ELF-1 (cell line): ENCODE measurements around the gene SMCO4.
"Not testable (repeated sequence)": the region's sequence is repeated elsewhere in the genome, so short reads cannot be mapped to it uniquely, and the experiment has no call there.

Experiments
- DNase-seq: peaks from one replicate; pipeline ENCODE4 v3.0.0-alpha.2; 2016; ENCODE audit warnings: low read depth, low spot score

Gene SMCO4

DNA sequence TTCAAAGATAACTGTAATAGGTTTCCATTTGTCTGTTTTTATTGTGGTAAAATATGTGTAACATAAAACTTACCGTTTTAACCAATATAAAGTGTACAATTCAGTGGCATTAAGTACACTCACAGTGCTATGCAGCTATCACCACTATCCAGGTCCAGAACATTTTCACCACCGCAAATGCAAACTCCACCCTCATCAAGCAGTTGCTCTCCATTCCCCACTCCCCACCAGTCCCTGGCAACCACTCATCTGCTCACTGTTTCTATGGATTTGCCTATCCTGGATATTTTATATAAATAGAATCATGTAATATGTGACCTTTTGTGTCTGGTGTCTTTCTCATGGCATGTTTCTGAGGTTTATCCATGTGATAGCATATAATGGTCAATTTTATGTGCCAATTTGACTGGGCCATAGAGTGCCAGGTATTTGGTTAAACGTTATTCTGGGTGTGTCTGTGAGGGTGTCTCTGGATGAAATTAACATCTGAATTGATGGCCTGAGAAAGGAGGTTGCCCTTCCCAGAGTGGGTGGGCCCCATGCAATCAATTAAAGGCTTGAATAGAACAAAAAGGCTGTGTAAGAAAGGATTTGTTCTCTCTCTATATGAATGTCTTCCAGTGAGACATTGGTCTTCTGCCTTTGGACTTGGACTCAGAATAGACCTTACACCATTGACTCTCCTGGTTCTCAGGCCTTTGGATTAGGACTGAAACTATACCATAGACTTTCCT lies 17.2 kb upstream of the SMCO4 start:
- peak; percentile 19 for DNase-seq

DNA sequence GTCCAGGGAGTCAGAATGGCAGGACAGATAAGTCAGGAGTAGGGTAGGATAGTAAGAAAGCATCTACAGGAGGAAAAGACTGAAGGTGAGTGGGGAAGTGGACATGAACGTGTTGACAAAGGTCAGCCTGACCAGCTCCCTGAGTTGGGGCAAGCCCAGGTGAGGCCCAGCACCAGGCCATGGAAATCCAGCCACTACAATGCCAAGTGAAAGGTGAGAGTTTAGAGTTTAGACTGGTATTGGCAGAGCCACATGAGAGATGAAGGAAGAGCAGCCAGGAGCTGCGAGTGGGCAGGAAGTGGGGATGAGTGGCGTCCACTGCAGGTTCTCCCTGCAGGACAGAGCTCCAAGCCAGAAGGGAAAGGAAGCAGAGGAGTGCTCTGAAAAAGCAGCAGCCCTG lies 16.5 kb upstream of the SMCO4 start:
- no peak for DNase-seq

DNA sequence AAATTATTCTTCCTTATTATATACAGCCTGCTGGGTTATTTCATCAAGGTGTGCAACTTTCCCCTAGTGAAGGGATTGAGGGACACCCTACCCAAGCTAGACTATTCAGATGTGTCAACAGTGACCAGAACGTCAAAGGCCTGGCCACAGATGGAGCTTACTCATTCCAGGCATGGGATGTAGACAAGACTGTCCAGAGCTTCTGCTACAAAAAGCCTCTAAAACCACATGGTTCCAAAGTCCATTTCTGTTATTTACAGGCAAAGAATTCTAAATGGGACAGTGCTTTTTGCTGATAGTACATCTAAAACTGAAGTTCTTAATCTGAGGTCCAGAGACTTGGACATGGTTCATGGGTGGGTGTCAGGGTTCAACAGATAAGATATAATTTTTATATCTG lies 9.7 kb upstream of the SMCO4 start:
- DNase-seq = no peak

DNA sequence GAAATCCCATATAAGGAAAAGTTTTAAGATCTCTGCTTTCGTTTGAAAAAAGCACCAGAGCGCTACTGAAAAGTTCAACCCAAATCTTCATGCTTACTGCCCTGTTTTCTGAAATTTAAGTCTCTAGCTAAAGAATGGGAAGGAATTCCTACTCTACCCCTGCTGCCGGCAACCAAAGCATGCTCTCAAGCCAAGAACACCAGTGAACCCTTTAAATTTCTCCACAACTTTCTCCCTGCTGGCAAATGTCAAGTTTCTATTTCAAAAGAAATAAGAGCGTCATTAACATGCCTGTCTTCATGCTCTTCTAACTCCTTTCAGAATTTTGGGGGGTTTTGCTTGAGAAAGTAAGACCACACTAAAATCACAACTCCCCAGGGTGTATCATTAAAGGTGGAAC lies 6.8 kb upstream of the SMCO4 start:
- no peak for DNase-seq

DNA sequence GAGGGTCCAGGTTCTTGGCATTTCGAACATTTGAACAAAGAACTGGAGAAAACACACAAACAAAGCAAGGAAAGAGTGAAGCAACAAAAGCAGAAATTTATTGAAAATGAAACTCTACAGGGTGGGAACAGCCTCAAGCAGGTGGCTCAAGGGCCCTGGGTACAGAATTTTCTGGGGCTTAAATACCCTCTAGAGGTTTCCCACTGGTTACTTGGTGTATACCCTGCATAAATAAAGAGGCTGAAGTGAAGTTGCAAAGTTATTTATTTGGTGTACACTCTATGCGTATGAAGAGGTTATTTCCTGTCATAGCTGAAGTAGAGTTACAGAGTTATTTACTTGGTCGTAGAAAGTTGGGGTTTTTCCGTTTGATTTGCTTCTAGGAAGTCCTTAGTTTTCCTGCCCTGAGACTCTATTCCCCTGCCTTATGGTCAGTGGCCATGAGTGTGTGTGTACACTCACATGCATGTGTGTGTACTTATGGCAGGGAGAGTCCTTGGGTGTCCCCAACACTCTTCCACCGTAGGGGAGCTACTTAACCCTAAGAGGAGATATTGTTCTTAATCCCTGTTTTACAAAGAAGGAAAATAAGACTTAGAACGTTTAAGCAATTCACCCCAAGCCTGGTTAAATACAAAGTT lies 5.6 kb upstream of the SMCO4 start:
- no peak for DNase-seq

DNA sequence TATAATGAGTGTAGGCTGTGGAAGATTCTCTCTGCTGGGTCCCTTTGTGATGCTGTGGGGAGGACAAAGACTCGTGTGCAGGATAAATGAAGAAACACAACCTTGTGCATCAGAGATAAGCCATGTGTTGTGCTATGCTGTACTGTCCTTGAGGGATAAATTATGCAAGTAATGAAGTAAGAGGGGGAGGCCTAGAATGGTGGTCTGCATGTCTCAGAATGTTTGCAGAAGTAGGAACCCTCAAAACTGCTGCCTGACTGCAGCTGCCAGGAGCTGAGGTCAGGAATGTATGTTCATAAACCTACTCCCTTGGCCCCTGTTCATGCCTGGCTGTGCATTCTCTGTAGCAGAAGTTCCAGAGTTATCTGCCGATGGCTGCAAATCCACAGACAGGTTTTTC lies 4.6 kb upstream of the SMCO4 start:
- DNase-seq = no peak

DNA sequence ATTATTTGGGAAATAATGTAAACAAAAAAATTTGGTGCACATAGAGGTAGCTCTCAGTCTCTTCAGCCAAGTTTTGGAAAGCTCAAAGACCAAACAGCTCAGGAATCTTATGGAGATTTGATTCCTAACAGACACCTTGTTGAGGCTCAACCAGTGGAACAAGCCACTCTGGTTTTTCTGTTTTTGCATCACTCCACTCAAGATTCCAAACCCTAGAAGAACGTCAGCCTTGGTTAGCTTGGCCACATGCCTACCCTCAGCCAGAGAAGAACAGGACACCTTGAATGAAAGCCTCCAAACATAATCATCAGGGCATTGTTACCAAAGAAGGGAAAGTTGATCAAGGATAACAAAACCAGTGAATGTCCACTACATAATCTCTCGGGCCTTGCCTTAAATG lies 3.8 kb upstream of the SMCO4 start:
- peak; percentile 31 for DNase-seq

DNA sequence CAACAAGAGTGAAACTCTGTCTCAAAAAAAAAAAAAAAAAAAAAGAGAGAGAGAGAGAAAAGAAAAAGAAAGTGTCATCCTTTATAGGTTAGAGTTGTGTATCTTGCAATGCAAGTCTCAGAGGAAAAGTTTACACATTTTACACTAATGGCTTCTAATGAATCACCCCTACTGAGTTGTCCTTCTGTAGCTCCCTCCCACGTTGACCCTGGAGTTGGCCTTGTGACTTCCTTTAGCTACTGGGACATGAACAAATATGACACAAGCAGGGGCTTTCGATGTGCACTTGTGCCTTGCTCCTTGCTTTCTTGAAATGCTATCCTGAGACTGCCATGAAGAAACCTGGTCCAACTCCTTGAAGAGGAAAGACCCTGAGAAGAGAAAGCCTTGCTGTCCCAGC lies 2.4 kb upstream of the SMCO4 start:
- DNase-seq = no peak

DNA sequence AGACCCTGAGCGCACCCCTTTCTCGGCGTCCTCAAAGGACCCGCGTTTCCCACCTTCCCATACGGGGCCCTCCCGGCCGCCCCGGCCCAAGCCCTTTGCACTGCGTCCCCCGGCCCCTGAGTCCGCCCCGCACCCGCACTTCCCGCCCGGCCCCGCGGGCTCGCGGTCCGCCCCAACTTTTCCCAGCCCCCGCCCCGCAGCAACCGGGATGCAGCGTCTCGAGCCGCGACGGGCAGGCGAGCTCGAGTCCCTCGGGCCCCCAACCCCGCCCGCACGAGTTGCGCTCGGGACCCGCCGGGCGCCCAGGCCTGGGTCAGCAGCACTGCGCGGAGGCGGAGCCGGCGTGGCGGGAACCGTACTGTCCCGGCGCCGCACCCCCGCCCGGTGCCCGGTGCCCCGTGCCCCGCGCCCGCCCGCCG lies 371 bp downstream of the SMCO4 start:
- no peak for DNase-seq

DNA sequence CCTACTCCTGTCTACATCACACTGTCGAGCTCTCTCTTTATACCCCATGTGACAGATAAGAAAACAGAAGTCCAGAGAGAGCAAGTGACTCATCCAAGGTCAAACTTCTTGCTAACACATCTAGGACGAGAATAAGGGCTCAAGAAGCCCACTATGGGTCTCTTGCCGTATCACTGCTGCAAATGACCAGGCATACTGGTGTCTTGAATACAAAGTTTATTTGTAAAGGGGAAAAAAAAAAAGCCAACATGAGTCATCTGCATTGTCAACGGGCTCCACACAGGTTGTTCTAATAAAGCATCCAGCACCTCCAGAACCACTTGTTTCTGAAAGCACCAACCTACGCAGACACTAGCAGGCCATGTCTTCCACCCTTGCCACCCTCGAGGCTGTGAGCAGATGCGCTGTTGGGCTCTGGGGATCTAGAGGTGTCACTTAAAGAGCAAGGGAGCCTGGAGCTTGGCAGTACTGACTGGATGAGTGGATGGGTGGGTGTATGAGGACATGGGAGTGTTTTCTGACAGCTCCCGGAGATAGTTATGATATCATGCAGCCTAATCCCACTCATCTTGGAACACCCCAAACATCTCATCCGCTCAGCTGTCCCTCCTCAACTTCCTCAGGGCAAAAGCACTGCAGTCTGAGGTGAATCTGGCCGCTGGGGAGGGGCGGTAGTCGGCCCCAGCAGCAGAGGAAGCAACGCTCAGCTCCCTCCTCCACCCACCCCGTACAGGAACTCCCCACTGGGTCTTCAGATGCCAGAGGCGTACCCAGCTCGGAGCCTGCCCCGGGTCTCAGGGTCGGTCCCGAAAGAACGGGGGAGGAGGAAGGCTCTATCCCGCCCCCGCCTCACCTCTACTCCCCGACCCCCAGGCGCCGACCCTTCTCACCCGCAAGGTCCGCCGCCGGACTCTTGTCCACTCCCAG lies 1.0 kb downstream of the SMCO4 start:
- DNase-seq = peak; percentile 57

DNA sequence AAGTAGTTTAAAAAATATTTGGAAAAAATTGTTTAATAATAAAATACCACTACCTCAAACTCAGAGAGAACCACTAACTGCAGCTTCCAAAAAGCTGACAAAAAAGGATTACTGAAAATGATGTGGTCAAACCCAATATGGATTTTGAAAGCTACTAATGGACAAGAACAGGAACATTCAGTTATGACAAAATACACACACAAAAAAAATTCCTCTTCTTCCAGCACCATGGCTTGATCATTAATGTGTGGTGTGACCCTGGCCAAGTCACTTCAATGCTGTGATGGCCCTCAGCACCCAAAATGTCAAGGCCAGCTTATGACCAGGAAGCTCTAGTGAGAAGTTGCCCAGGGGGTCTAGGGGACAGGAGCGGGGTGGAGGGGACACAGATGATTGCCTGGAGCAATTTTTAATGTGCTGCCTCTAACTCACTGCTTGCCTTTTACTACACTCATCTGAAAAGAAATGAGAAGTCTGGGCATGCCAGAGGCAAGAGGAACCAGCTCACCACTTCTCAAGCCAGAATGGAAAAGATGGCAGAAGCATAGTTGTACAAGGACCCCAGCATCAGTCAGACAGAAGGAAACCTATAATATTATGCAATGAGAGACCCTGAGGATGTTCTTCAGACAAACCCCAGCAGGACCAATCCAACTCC lies 2.2 kb downstream of the SMCO4 start:
- DNase-seq = no peak

DNA sequence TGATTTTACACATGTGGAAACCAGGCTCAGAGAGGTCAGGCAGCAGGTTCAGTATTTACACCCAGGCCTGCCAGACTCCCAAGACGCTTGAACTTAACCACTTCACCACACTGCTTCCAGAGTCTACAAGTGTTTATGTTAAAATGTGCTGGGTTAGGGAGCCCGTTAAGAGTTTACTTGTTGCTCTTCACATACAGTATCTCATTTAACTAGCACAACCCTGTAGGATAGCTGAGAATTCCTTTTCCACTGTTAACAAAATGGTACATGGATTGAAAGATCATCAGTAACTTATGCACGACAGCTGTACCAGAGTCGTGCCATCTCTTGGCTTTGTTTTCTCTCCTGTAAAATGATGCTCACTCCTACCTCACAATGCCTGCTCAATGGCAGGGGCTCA lies 2.9 kb downstream of the SMCO4 start:
- DNase-seq = no peak

DNA sequence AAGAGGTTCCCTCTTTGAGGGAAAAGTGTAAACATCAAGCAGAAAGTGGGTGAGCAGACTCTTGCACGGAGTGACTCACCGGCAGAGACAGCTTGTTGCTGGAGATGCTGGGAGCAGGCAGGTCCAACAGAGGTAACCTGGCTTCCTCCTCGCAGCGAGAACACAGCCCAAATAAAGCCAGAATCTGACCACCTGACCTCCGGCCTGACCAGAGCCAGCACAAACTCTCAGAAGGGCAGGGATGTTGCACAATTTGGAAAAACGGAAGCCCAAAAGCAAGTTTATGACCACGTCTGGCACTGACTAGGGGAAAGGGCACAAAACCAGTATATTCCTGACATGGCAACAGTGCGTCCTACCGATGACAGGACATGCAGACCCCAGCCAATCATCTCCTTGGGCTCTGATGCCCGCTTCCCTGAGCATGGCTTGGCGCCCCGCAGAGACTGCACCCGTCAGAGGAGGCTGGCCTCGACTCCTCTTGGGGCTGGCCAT lies 5.4 kb downstream of the SMCO4 start:
- no peak for DNase-seq

DNA sequence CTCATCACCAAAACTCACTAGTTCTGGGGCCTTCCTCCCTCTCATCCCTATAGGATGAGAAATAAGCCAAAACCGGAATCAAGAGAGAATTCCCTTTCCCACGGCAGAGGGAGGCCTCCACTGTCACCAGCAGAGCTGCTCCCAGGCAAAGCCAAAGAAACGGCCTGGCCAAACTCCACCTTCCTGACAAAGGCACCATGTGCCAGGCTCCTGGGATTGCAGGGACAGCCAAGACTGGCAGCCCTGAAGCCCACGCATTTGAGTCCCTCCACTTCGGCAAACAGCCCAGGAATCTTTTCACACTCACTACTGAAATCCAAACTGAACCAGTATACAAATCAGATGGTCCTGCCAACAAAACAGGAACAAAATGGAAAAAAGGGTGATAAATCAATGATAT lies 6.1 kb downstream of the SMCO4 start:
- DNase-seq = no peak

DNA sequence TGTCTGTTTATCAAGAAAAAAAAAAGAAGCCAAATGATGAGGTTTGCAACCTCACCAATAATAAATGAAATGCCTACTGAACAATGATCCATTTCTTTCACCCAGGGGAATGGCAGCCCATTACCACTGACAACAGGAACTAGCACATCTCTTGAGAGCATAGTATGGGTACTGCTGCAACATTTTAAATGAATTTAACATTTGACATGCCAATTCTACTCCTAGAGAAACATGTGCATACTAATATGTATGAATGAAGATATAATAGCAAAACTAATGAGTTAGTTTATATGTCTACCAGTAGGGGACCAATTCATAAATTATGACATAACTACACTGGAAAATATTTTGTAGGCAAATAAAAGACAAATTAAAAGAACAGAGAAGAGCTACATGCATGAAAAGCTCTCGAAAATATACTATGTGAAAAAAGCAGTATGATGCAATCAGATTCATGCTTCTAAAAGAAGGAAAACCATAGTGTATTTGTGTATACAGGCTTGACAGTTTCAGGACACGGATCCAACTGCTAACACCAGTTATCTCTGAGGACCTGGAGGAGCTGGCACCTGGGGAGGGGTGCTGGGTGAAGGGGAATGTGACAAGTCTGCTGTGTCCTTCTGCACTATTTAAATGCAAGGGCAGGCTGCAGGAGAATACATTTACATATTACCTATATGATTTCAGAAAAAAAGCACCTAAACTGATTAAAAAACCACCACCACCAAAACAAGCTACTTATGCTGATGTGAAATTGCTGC lies 6.9 kb downstream of the SMCO4 start:
- DNase-seq = no peak

DNA sequence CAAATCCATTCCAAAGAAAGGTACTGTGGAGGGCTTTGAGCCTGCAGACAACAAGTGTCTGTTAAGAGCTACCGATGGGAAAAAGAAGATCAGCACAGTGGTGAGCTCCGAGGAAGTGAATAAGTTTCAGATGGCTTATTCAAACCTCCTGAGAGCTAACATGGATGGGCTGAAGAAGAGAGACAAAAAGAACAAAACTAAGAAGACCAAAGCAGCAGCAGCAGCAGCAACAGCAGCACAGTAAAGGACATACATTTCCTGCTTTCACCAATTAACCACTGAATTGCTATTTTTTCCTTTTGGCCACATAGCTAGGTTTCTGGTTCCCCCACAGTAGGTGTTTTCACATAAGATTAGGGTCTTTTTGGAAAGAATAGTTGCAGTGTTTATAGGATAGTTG lies 7.6 kb downstream of the SMCO4 start:
- DNase-seq = not testable (repeated sequence)

DNA sequence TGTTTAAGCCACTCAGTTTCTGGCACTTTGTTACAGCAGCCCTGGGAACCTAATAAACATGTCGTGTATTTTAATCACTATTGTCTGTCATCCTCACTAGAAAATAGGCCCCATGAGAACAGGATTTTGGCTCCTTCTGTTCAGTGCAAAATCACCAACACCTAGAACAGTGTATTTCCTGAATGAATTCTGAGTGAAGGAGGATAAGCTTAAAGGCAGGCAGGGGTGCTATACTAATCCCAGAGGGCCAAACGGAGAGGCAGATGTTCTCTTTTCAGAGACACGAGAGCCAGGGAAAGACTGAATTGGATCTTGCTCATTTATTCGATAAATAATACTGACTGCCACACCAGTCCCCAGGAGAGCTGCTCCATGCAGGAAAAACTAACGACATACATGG lies 10.4 kb downstream of the SMCO4 start:
- no peak for DNase-seq

DNA sequence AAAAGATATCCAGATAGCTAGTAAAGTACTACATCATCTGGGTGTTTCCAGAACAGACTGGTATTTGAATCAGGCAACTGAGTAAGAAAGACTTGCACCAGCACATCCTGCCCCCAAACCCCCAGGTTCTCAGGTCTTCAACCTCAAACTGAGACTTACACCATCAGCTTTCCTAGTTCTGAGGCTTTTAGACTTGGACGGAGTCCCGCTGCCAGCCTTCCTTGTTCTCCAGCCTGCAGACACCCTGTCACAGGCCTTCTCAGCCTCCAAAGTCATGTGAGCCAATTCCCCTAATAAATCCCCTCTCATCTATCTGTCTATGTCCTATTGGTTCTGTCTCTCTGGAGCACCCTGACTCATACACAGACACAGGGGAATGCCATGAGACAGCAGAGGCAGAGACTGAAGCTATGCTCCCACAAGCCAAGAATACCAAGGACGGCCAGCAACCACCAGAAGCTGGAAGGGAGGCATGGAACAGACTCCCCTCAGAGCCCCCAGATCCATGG lies 10.9 kb downstream of the SMCO4 start:
- DNase-seq = no peak

DNA sequence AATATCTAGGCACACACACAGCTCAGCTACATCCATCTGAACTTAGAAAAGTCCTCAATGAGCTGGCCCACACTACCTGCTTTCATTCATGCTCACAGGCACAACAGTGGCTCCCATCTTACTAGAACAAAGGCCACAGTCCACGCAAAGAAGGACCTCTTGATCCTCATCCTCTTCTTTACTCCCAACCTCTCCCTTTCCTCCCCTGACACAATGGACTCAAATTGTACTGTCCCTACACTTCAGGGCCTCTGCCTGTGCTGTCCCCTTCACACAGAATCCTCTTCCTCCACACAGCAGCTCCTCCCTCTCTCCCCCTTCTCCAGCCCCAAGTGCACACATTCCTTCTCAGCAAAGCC lies 12.7 kb downstream of the SMCO4 start:
- DNase-seq = no peak

DNA sequence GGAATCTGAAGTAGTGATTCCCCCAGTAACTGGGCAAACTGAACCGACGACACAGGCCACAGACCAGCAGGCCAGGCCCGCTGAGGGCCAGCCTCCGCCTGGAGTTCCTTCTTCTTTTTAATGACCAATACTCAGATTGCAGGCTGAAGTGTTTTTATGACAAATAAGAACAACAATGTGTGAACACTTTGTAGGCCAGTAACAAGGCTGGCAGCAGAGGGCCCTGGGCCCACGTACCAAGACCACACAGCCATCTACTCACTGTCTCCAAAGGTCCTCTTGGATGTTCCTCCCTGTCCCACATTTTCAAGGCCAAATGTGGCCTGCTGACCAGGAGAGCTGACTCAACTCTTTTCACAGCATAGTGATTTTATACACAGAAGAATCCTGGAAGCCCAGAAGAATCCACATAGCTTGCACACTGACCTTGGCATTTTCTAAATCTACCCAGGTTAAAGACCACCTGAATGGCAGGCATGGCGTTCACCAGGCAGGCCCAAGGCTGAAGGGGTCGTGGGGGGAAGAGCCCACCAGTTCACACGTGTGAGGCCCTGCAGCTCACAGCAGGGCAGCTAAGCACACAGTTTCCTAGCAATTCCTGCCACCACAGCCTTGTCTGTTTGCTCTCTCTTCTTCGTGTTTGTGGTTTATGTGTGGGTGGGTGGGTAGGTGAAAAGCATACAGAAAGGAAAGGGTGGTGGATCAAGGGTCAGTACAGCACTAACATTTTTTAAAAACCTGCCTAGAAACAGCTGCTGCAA lies 13.3 kb downstream of the SMCO4 start:
- DNase-seq = no peak
